Measurements from ENCODE around the gene TEDDM1. TPM values are rescaled to one million over a fixed set of nuclear protein-coding genes. Genes with fewer than 3 reads are reported as not detected.

The TEDDM1 gene
- total and polyA plus RNA-seq, 2 of the 13 experiments (the other 11 are each of a cell fraction or from before 2014, with no cell fraction given) = not detected

DNA sequence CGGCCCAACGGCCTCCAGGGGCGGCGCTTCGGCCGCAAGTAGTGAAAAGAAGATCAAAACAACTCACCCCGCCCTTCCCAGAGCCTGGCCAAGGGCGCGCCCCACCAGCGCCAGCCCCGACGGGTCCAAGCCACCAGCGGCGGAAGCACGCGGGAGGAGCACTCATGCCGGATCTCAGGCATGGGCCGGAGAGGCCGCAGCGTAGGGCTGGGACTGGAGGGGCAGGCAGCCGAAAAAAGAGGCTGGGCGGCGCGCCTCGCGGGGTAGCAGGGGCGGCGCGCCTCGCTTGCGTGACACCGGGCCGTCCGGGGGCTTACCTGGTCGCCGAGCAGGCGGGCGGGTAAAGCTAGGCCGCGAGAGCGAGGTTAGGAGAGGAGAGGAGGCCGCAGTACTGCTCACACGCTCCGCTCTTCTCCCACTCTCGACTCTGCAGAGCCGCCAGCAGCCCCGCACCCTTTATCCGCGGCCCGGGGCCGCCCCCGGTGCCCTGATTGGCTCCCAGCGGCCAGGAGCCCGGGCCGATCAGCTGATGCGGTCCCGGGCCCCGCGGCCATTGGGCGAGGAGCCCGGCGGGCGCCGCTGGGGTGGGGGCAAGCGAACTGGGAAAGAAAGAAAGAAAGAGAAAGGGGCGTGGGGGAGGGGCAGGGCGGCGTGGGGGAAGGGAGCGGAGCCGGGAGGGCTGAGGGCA lies 9.0 kb downstream of the TEDDM1 start, which contains the start of gene GLUL (continued):
- TF ChIP-seq NR2F1 (CRISPR knock-in tag; IDR thresholded peaks at IDR 0.05) = no peak
- TF ChIP-seq NR2F2 (IDR thresholded peaks at IDR 0.05; ENCODE audit: borderline replicate concordance, low read depth) = no peak
- no peak for TF ChIP-seq SP5 (CRISPR knock-in tag; IDR thresholded peaks at IDR 0.05; ENCODE audit: borderline replicate concordance, low read depth)
- peak; percentile 83 for TF ChIP-seq HNRNPLL (IDR thresholded peaks at IDR 0.05; ENCODE audit: low read depth, low read length, poor library complexity, severe bottlenecking)
- TF ChIP-seq ELF3 (CRISPR knock-in tag; IDR thresholded peaks at IDR 0.05) = no peak; the same call in 1 of the 2 replicates
- peak; percentile 89 for TF ChIP-seq CCDC6 (CRISPR knock-in tag; IDR thresholded peaks at IDR 0.05)
- TF ChIP-seq ZNF34 (CRISPR knock-in tag; IDR thresholded peaks at IDR 0.05; ENCODE audit: borderline replicate concordance) = no peak
- no peak for TF ChIP-seq TRIM24 (CRISPR knock-in tag; IDR thresholded peaks at IDR 0.05)
- TF ChIP-seq ZSCAN12 (CRISPR knock-in tag; IDR thresholded peaks at IDR 0.05) = 0 out of 2 replicates have a peak, but pooled peaks have one; percentile 22
- TF ChIP-seq, protein P1, sequence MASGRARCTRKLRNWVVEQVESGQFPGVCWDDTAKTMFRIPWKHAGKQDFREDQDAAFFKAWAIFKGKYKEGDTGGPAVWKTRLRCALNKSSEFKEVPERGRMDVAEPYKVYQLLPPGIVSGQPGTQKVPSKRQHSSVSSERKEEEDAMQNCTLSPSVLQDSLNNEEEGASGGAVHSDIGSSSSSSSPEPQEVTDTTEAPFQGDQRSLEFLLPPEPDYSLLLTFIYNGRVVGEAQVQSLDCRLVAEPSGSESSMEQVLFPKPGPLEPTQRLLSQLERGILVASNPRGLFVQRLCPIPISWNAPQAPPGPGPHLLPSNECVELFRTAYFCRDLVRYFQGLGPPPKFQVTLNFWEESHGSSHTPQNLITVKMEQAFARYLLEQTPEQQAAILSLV (CRISPR knock-in tag; IDR thresholded peaks at IDR 0.05; ENCODE audit: borderline replicate concordance) = no peak; the same call in 1 of the 2 replicates
- TF ChIP-seq PAF1 (CRISPR knock-in tag; IDR thresholded peaks at IDR 0.05) = 0 out of 2 replicates have a peak, but pooled peaks have one; percentile 59
- TF ChIP-seq, protein P2, sequence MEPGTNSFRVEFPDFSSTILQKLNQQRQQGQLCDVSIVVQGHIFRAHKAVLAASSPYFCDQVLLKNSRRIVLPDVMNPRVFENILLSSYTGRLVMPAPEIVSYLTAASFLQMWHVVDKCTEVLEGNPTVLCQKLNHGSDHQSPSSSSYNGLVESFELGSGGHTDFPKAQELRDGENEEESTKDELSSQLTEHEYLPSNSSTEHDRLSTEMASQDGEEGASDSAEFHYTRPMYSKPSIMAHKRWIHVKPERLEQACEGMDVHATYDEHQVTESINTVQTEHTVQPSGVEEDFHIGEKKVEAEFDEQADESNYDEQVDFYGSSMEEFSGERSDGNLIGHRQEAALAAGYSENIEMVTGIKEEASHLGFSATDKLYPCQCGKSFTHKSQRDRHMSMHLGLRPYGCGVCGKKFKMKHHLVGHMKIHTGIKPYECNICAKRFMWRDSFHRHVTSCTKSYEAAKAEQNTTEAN (CRISPR knock-in tag; conservative IDR thresholded peaks at IDR 0.05) = no peak
- peak; percentile 68; the same call in 1 of the 2 replicates for TF ChIP-seq ZZZ3 (CRISPR knock-in tag; IDR thresholded peaks at IDR 0.05; ENCODE audit: borderline replicate concordance)
- TF ChIP-seq, protein P3, sequence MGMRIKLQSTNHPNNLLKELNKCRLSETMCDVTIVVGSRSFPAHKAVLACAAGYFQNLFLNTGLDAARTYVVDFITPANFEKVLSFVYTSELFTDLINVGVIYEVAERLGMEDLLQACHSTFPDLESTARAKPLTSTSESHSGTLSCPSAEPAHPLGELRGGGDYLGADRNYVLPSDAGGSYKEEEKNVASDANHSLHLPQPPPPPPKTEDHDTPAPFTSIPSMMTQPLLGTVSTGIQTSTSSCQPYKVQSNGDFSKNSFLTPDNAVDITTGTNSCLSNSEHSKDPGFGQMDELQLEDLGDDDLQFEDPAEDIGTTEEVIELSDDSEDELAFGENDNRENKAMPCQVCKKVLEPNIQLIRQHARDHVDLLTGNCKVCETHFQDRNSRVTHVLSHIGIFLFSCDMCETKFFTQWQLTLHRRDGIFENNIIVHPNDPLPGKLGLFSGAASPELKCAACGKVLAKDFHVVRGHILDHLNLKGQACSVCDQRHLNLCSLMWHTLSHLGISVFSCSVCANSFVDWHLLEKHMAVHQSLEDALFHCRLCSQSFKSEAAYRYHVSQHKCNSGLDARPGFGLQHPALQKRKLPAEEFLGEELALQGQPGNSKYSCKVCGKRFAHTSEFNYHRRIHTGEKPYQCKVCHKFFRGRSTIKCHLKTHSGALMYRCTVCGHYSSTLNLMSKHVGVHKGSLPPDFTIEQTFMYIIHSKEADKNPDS (CRISPR knock-in tag; IDR thresholded peaks at IDR 0.05) = 0 out of 2 replicates have a peak, but pooled peaks have one; percentile 22
- TF ChIP-seq, protein P4, sequence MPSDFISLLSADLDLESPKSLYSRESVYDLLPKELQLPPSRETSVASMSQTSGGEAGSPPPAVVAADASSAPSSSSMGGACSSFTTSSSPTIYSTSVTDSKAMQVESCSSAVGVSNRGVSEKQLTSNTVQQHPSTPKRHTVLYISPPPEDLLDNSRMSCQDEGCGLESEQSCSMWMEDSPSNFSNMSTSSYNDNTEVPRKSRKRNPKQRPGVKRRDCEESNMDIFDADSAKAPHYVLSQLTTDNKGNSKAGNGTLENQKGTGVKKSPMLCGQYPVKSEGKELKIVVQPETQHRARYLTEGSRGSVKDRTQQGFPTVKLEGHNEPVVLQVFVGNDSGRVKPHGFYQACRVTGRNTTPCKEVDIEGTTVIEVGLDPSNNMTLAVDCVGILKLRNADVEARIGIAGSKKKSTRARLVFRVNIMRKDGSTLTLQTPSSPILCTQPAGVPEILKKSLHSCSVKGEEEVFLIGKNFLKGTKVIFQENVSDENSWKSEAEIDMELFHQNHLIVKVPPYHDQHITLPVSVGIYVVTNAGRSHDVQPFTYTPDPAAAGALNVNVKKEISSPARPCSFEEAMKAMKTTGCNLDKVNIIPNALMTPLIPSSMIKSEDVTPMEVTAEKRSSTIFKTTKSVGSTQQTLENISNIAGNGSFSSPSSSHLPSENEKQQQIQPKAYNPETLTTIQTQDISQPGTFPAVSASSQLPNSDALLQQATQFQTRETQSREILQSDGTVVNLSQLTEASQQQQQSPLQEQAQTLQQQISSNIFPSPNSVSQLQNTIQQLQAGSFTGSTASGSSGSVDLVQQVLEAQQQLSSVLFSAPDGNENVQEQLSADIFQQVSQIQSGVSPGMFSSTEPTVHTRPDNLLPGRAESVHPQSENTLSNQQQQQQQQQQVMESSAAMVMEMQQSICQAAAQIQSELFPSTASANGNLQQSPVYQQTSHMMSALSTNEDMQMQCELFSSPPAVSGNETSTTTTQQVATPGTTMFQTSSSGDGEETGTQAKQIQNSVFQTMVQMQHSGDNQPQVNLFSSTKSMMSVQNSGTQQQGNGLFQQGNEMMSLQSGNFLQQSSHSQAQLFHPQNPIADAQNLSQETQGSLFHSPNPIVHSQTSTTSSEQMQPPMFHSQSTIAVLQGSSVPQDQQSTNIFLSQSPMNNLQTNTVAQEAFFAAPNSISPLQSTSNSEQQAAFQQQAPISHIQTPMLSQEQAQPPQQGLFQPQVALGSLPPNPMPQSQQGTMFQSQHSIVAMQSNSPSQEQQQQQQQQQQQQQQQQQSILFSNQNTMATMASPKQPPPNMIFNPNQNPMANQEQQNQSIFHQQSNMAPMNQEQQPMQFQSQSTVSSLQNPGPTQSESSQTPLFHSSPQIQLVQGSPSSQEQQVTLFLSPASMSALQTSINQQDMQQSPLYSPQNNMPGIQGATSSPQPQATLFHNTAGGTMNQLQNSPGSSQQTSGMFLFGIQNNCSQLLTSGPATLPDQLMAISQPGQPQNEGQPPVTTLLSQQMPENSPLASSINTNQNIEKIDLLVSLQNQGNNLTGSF (CRISPR knock-in tag; IDR thresholded peaks at IDR 0.05) = peak; percentile 87; the same call in 1 of the 2 replicates
